ENCODE results near the gene DOK5. TPM values are rescaled to one million over a fixed set of nuclear protein-coding genes. Genes with fewer than 3 reads are reported as not detected.

Gene DOK5
- polyA plus RNA-seq, 1 donor: 9.7 TPM

DNA sequence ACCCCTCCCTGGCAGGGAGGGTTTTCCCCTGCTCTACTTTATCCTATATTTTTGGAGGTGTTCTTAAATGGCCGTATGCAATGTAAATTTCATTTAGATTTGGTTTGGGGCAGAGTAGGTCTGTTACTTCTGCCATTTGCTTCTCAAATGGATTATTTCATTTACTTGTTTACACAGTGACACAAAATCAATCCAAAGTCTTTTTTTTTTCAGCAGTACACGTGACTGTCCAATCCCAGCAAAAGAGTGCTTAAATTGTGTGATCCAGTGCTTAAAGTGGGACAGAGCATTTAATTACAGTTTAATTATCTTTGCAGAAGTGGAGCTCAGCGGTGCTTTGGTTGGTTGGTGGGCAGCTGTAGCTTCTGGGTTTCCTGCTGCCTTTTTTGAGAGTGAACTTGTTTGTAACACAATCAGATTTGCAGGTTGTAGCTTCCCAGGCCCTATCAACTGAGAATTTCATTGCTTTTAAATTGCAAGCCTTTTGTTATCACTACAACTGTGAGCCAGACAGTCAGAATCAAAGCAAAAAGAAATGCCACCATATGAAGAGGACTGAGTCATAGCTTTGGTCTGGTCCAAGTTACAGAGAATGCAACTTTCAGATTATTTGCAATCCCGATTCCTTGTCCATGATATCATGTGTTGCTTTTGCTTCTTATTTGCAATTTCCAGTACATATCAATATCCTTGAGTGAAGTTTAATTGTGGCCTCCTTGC is 216.9 kb downstream of the DOK5 start:
- DNase-seq: no peak

DNA sequence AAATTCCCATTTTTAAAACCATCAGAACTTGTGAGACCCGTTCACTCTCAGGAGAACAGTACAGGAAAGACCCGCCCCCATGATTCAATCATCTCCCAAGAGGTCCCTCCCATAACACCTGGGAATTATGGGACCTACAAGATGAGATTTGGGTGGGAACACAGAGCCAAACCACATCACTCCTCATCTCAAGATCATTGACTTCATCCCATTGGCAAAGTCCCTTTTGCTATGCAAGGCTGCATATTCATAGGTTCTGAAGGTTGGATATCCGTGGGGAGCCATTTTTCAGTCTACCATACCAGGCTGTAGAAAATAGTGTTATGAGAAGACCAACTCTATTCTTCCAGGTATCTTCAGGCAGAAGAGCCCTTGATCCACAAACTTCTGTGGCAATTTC is 219.1 kb downstream of the DOK5 start:
- DNase-seq: no peak

DNA sequence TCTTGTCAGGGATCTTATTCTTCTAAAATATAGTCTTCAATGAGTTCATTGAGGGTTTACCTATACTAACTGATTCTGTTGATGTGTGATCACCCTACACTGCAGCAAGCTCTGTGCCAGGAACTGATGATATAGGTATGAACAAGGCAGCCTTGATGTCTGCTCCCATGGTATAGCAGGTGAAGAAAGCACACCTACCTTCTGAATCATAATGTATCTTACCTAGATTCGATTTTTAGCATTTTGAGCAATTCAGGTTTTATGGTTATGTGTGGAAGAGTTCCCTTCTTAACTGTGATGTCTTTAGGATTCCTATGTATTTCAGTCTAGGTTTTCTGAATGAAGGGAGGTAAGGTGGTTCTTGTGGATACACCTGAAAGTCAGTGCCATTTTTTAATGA is 223.0 kb downstream of the DOK5 start:
- no peak for DNase-seq
